Right atrium auricular region (tissue), 2 donors: ENCODE results near the gene DDX51. TPM values are rescaled to one million over a fixed set of nuclear protein-coding genes. Genes with fewer than 3 reads are reported as not detected.

Experiments used
- DNase-seq: peaks from one replicate; pipeline ENCODE4 v3.0.0-alpha.2; 2019; ENCODE audit warnings: low spot score
- H3K27ac ChIP-seq, 2 donors: fragments of 200-600 bp; sonication (generic); 1 replicate in 1 of 2; 2 replicates in 1 of 2; pipeline ENCODE4 v1.5.1; 2016 to 2019
- H3K27me3 ChIP-seq, 2 donors: fragments of 200-600 bp; sonication (generic); one replicate each; pipeline versions ENCODE4 v1.5.1 to v1.6.0; 2017 to 2019
- H3K36me3 ChIP-seq: fragments of 200-600 bp; sonication (generic); one replicate; pipeline ENCODE4 v1.5.1; 2016
- H3K4me1 ChIP-seq, 2 donors: fragments of 200-600 bp; sonication (generic); one replicate each; pipeline versions ENCODE4 v1.5.1 to v1.6.0; 2017 to 2019
- H3K4me3 ChIP-seq, 2 donors: fragments of 200-600 bp; sonication (generic); 1 replicate in 1 of 2; 2 replicates in 1 of 2; pipeline ENCODE4 v1.5.1; 2017 to 2019; ENCODE audit warnings: mild to moderate bottlenecking in 1 of 2, moderate library complexity in 1 of 2
- H3K9me3 ChIP-seq, 2 donors: fragments of 200-600 bp; sonication (generic); one replicate each; pipeline ENCODE4 v1.5.1; 2019
- total RNA-seq, 2 donors: library from RNA; depleted of rRNA; stranded (reverse); fragments of >200 nt; gene quantifications; one replicate each; pipeline ENCODE4 v1.1.0, GENCODE V29; 2016
- TF ChIP-seq, protein P1 (sequence below), 2 donors: fragments of 200-600 bp; sonication (generic); IDR thresholded peaks; one replicate each; pipeline ENCODE4 v1.5.1; 2019; ENCODE audit warnings: antibody characterized with exemption in 2 of 2

The DDX51 gene
- total RNA-seq, 2 donors from 2014 or later: 6.6 to 8.0 TPM

GRCh38 chr12:132165584-132165983 lies 21.5 kb upstream of the DDX51 start:
- Histone ChIP-seq H3K36me3 (no peaks in the 10 kb centered on the region), H3K9me3 (no peaks in the 10 kb centered on the region), H3K4me3 (no peak overlapping the region), H3K27me3 (no peaks in the 10 kb centered on the region), H3K4me1 (no peaks in the 10 kb centered on the region), H3K27ac (no peak overlapping the region)
- TF ChIP-seq, protein P1, sequence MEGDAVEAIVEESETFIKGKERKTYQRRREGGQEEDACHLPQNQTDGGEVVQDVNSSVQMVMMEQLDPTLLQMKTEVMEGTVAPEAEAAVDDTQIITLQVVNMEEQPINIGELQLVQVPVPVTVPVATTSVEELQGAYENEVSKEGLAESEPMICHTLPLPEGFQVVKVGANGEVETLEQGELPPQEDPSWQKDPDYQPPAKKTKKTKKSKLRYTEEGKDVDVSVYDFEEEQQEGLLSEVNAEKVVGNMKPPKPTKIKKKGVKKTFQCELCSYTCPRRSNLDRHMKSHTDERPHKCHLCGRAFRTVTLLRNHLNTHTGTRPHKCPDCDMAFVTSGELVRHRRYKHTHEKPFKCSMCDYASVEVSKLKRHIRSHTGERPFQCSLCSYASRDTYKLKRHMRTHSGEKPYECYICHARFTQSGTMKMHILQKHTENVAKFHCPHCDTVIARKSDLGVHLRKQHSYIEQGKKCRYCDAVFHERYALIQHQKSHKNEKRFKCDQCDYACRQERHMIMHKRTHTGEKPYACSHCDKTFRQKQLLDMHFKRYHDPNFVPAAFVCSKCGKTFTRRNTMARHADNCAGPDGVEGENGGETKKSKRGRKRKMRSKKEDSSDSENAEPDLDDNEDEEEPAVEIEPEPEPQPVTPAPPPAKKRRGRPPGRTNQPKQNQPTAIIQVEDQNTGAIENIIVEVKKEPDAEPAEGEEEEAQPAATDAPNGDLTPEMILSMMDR (IDR thresholded peaks at IDR 0.05): no peak
- no peak for DNase-seq

DNA sequence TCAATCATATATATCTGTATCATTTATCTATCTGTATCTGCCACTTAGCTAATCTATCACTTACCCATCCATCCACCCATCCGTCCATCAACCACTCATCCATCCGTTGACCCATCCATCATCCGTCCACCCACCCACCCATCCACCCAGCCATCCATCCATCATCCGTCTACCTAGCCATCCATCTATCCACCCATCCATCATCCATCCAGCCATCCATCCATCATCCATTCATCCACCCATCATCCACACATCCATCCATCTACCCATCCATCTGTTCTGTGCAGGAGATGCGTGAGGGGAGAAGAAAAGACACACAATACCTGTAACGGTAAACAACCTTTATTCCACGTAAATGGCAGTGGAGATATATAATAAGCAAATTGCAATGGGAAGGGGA lies 20.3 kb upstream of the DDX51 start:
- H3K4me1 ChIP-seq: no peaks in the 10 kb centered on the region
- H3K9me3 ChIP-seq: no peaks in the 10 kb centered on the region
- no peaks in the 10 kb centered on the region for H3K27me3 ChIP-seq
- no peaks in the 10 kb centered on the region for H3K36me3 ChIP-seq
- no peak overlapping the region for H3K4me3 ChIP-seq
- no peak overlapping the region for H3K27ac ChIP-seq
- no peak for DNase-seq
- TF ChIP-seq, protein P1 (IDR thresholded peaks at IDR 0.05): no peak

- H3K9me3 ChIP-seq: no peaks in the 10 kb centered on the region
- TF ChIP-seq, protein P1 (IDR thresholded peaks at IDR 0.05): no peak
- H3K27me3 ChIP-seq: no peaks in the 10 kb centered on the region
- DNase-seq: no peak
- H3K27ac ChIP-seq: no peak overlapping the region
- H3K4me3 ChIP-seq: no peak overlapping the region
- no peaks in the 10 kb centered on the region for H3K36me3 ChIP-seq
- H3K4me1 ChIP-seq: no peaks in the 10 kb centered on the region
Measured at GRCh38 chr12:132163911-132164288, 19.8 kb upstream of the DDX51 start.

GRCh38 chr12:132163041-132163910 lies 19.2 kb upstream of the DDX51 start:
- H3K4me1 ChIP-seq: no peaks in the 10 kb centered on the region
- H3K36me3 ChIP-seq: peaks cover under 1% of the 10 kb centered on the region
- no peak overlapping the region for H3K4me3 ChIP-seq
- no peak overlapping the region for H3K27ac ChIP-seq
- no peaks in the 10 kb centered on the region for H3K27me3 ChIP-seq
- DNase-seq: no peak
- TF ChIP-seq, protein P1 (IDR thresholded peaks at IDR 0.05): no peak
- H3K9me3 ChIP-seq: no peaks in the 10 kb centered on the region

DNA sequence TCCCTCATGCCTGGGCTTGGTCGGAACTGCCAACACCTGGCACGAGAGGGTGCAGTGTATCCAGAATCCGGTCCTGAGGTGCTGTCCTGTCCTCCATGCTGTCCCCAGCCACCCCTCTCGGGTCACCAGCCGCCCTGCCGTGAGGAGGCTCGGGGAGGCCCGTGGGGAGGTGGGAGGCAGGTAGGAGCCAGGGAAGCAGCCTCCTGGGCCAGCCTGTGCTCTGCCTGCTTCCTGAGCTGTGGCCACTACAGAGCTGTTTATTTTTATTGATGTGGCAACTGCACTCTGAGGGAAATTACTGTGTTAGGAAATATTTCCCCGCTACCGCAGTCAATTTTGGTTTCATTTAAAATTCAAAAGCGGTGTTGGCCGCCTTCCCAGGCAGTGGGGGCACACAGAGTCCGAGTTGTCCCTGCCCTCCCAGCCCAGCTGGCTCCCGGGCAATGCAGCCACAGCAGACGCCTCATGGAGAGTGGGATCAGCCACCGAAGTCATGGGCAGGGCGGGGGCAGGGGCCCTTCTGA lies 18.5 kb upstream of the DDX51 start:
- Histone ChIP-seq H3K36me3 (peaks cover 7% of the 10 kb centered on the region), H3K4me1 (no peaks in the 10 kb centered on the region), H3K9me3 (no peaks in the 10 kb centered on the region), H3K27ac (no peak overlapping the region), H3K4me3 (no peak overlapping the region), H3K27me3 (no peaks in the 10 kb centered on the region)
- no peak for DNase-seq
- TF ChIP-seq, protein P1 (IDR thresholded peaks at IDR 0.05): no peak
